K562 (cell line): ENCODE results near the gene GNAI3. TPM values are rescaled to one million over a fixed set of nuclear protein-coding genes. Genes with fewer than 3 reads are reported as not detected.
A peak's percentile ranks its signal among the peaks of the same experiment; 100 is the strongest.

ENCODE experiments used
- BRD4 ChIP-seq: fragments of 200-600 bp; sonication (generic); IDR thresholded peaks from 2 replicates; pipeline ENCODE4 v1.6.1; 2017; ENCODE audit warnings: inconsistent platforms
- CREM ChIP-seq: IDR thresholded peaks from 2 replicates; pipeline ENCODE4 v1.6.1; 2014; ENCODE audit warnings: antibody characterized with exemption, low read depth
- CTBP1 ChIP-seq: fragments of 450-650 bp; IDR thresholded peaks from 2 replicates; pipeline ENCODE4 v1.6.1; 2016; ENCODE audit warnings: borderline replicate concordance
- ETV5 ChIP-seq: sonication (generic); formaldehyde crosslinking; IDR thresholded peaks from 2 replicates; pipeline ENCODE4 v1.4.0; 2020; ENCODE audit warnings: low read depth, mild to moderate bottlenecking, missing genetic modification reagents
- FOXM1 ChIP-seq, 2 experiments: fragments of 450-650 bp in 1 of 2; sonication (generic) in 1 of 2; formaldehyde crosslinking in 1 of 2; IDR thresholded peaks; 2 replicates each; pipeline versions ENCODE4 v1.6.1 to v1.9.0; 2017 to 2022; ENCODE audit warnings: low read depth in 2 of 2, mild to moderate bottlenecking in 2 of 2, missing genetic modification reagents in 1 of 2, moderate library complexity in 1 of 2
- FOXP1 ChIP-seq: sonication (generic); formaldehyde crosslinking; IDR thresholded peaks from 2 replicates; pipeline ENCODE4 v1.8.0; 2022; ENCODE audit warnings: mild to moderate bottlenecking, missing genetic modification reagents
- GATA2 ChIP-seq: sonication (generic); formaldehyde crosslinking; IDR thresholded peaks from 2 replicates; pipeline ENCODE4 v1.4.0; 2020; ENCODE audit warnings: mild to moderate bottlenecking, missing genetic modification reagents
- KLF10 ChIP-seq: fragments of 250-450 bp; sonication (Bioruptor Pico); IDR thresholded peaks from 2 replicates; pipeline ENCODE4 v1.6.1; 2021; ENCODE audit warnings: matching md5 sums
- NCOA6 ChIP-seq: fragments of 450-650 bp; IDR thresholded peaks from 2 replicates; pipeline ENCODE4 v1.6.1; 2017; ENCODE audit warnings: mild to moderate bottlenecking
- NFRKB ChIP-seq: fragments of 450-650 bp; IDR thresholded peaks from 2 replicates; pipeline ENCODE4 v1.6.1; 2016; ENCODE audit warnings: low read depth
- POU5F1 ChIP-seq: fragments of 150-350 bp; IDR thresholded peaks from 2 replicates; pipeline ENCODE4 v1.6.1; 2014; ENCODE audit warnings: borderline replicate concordance, low read length, low read depth, mild to moderate bottlenecking; ENCODE audit not compliant: partially characterized antibody
- ZNF644 ChIP-seq: fragments of 200-800 bp; sonication (Bioruptor generic); IDR thresholded peaks from 2 replicates; pipeline ENCODE4 v1.6.1; 2016; ENCODE audit warnings: low read depth, missing genetic modification characterization, missing compliant biosample characterization
- polyA plus RNA-seq, 8 experiments: library from polyadenylated mRNA; depleted of rRNA in 4 of 8; stranded (reverse) in 5 of 8; unstranded in 3 of 8; fragments of >200 nt; fragmentation: Nextera tagmentation in 2 of 8; fragmentation: Illumina TruSeq in 1 of 8; extraction: Ambion mirVana in 2 of 8; extraction: Trizol in 1 of 8; gene quantifications; 2 replicates each; pipeline versions ENCODE4 v1.2.1 to v1.2.3, GENCODE V29; 2011 to 2014; ENCODE audit warnings: inconsistent platforms in 1 of 8, missing spikeins in 1 of 8
- total RNA-seq, 7 experiments: library from RNA; depleted of rRNA in 6 of 7; stranded (reverse); fragments of >200 nt in 6 of 7; fragmentation: Illumina TruSeq in 2 of 7; extraction: Trizol in 2 of 7; gene quantifications; 2 replicates each; pipeline versions ENCODE4 v1.2.1 to v1.2.3, GENCODE V29; 2011 to 2021; ENCODE audit warnings: low replicate concordance in 1 of 7
- TF ChIP-seq, protein P1 (sequence below): IDR thresholded peaks from 2 replicates; pipeline ENCODE4 v1.6.1; 2011; ENCODE audit not compliant: insufficient read length; ENCODE audit errors: extremely low read depth
- TF ChIP-seq, protein P2 (sequence below), 2 experiments: fragments of 450-650 bp in 1 of 2; sonication (generic) in 1 of 2; formaldehyde crosslinking in 1 of 2; IDR thresholded peaks; 2 replicates each; pipeline versions ENCODE4 v1.7.1 to v1.9.0; 2016 to 2022; ENCODE audit warnings: inconsistent platforms in 1 of 2, mild to moderate bottlenecking in 1 of 2, missing genetic modification reagents in 1 of 2
- TF ChIP-seq, protein P3 (sequence below): sonication (generic); formaldehyde crosslinking; IDR thresholded peaks from 2 replicates; pipeline ENCODE4 v1.4.0; 2020; ENCODE audit warnings: mild to moderate bottlenecking, missing genetic modification reagents

GNAI3 gene
- total and polyA plus RNA-seq, 9 of the 15 experiments (the other 6 are each of a cell fraction or from before 2014, with no cell fraction given): 6.3 to 13.2 (median 8.9) TPM

DNA sequence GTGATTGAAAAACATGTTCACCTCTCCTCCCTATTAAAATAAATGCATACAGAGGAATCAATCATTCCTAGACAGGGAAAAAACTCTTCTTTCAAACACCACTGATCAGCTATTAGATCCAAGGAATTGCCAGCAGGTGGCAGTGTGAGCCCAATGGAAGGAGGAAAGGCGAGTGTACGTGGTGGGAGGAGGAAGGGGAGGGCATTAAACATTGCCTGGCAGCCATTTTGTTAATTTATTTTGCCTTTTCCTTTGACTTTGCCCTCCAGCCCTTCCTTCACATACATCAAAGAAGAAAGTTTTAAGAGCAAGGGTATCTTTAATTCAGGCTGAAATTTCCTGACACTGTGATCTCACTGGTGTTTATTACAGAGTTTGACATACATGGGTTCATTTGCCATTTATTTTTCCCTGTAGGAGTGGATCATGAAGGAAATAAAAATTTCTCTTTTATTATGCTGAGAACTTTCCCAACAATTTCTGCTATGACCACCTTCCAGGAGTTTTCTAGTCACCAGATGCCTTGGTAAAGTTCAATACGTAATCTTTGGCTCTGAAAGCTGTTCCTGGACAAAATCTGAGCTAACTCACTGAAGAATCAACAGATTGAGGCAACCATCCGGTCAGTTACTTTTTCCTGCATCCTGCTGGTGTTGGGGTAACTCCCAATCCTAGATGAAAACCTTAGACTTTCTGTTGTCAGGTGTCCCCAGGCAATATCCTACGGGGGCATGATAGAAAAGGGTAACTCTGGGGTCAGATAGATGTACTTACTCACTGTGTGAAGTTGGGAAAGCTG, 1.9 kb upstream of the GNAI3 start (continued):
- TF ChIP-seq, protein P1, sequence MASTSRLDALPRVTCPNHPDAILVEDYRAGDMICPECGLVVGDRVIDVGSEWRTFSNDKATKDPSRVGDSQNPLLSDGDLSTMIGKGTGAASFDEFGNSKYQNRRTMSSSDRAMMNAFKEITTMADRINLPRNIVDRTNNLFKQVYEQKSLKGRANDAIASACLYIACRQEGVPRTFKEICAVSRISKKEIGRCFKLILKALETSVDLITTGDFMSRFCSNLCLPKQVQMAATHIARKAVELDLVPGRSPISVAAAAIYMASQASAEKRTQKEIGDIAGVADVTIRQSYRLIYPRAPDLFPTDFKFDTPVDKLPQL: no peak
- TF ChIP-seq, protein P2, sequence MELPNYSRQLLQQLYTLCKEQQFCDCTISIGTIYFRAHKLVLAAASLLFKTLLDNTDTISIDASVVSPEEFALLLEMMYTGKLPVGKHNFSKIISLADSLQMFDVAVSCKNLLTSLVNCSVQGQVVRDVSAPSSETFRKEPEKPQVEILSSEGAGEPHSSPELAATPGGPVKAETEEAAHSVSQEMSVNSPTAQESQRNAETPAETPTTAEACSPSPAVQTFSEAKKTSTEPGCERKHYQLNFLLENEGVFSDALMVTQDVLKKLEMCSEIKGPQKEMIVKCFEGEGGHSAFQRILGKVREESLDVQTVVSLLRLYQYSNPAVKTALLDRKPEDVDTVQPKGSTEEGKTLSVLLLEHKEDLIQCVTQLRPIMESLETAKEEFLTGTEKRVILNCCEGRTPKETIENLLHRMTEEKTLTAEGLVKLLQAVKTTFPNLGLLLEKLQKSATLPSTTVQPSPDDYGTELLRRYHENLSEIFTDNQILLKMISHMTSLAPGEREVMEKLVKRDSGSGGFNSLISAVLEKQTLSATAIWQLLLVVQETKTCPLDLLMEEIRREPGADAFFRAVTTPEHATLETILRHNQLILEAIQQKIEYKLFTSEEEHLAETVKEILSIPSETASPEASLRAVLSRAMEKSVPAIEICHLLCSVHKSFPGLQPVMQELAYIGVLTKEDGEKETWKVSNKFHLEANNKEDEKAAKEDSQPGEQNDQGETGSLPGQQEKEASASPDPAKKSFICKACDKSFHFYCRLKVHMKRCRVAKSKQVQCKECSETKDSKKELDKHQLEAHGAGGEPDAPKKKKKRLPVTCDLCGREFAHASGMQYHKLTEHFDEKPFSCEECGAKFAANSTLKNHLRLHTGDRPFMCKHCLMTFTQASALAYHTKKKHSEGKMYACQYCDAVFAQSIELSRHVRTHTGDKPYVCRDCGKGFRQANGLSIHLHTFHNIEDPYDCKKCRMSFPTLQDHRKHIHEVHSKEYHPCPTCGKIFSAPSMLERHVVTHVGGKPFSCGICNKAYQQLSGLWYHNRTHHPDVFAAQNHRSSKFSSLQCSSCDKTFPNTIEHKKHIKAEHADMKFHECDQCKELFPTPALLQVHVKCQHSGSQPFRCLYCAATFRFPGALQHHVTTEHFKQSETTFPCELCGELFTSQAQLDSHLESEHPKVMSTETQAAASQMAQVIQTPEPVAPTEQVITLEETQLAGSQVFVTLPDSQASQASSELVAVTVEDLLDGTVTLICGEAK (IDR thresholded peaks at IDR 0.05): peak; percentile 53; the same call in 1 of the 2 replicates
- TF ChIP-seq, protein P2 (CRISPR knock-in tag; IDR thresholded peaks at IDR 0.05): no peak
- TF ChIP-seq CTBP1 (peak; percentile 37; the same call in 1 of the 2 replicates), BRD4 (0 out of 2 replicates have a peak, but pooled peaks have one; percentile 21), KLF10 (no peak), FOXM1 (IDR thresholded peaks at IDR 0.05; ENCODE audit: low read depth) (peak; percentile 41; the same call in 1 of the 2 replicates), FOXM1 (CRISPR knock-in tag; IDR thresholded peaks at IDR 0.05; ENCODE audit: low read depth) (no peak), ZNF644 (0 out of 2 replicates have a peak, but pooled peaks have one; percentile 28), POU5F1 (no peak), CREM (peak; percentile 59), NCOA6 (no peak), ETV5 (CRISPR knock-in tag) (peak; percentile 60), FOXP1 (CRISPR knock-in tag) (no peak), GATA2 (no peak), NFRKB (peak; percentile 95)
- TF ChIP-seq, protein P3, sequence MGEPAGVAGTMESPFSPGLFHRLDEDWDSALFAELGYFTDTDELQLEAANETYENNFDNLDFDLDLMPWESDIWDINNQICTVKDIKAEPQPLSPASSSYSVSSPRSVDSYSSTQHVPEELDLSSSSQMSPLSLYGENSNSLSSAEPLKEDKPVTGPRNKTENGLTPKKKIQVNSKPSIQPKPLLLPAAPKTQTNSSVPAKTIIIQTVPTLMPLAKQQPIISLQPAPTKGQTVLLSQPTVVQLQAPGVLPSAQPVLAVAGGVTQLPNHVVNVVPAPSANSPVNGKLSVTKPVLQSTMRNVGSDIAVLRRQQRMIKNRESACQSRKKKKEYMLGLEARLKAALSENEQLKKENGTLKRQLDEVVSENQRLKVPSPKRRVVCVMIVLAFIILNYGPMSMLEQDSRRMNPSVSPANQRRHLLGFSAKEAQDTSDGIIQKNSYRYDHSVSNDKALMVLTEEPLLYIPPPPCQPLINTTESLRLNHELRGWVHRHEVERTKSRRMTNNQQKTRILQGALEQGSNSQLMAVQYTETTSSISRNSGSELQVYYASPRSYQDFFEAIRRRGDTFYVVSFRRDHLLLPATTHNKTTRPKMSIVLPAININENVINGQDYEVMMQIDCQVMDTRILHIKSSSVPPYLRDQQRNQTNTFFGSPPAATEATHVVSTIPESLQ (CRISPR knock-in tag): 0 out of 2 replicates have a peak, but pooled peaks have one; percentile 15
